ENCODE measurements around the gene RETREG1.

The RETREG1 gene

DNA sequence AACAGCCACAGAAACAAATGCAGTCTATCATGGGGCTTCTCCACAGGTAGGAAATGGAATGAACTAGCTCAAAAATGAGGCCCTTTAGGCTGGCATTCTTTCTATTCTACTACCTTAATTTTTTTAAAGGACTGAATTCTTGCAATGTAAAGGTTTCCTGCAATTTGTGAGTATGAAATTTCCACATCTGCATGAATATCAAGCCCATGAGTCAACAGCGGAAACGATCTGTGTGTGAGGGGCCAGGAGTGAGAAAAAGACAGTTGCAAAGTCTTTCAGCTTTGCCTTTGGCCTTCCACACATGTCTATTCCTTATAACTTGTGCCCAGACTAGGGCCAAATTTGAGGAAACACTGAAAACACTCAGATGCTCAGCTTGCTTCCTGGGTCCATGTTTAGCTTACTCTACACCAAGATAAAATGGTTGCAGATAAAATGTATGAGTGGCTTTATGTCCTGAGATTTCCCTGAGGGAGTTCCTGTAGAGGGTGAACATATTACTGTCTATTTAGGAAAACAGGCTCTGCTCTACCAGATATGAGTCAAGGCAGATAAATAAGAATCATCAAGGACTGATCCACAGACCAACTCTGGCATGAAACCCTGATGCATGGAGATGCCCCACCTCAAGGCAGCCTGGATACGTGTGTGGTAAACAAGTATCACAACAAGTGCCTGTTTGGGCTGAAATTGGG, 46.5 kb downstream of the RETREG1 start:
- H3K27ac ChIP-seq = no peak overlapping the region
- peak; percentile 23 for DNase-seq
- H3K4me3 ChIP-seq (ENCODE audit: low read depth, low read length) = no peak overlapping the region
- H3K27me3 ChIP-seq (replicated peaks) = no peaks in the 10 kb centered on the region
- TF ChIP-seq, protein P1, sequence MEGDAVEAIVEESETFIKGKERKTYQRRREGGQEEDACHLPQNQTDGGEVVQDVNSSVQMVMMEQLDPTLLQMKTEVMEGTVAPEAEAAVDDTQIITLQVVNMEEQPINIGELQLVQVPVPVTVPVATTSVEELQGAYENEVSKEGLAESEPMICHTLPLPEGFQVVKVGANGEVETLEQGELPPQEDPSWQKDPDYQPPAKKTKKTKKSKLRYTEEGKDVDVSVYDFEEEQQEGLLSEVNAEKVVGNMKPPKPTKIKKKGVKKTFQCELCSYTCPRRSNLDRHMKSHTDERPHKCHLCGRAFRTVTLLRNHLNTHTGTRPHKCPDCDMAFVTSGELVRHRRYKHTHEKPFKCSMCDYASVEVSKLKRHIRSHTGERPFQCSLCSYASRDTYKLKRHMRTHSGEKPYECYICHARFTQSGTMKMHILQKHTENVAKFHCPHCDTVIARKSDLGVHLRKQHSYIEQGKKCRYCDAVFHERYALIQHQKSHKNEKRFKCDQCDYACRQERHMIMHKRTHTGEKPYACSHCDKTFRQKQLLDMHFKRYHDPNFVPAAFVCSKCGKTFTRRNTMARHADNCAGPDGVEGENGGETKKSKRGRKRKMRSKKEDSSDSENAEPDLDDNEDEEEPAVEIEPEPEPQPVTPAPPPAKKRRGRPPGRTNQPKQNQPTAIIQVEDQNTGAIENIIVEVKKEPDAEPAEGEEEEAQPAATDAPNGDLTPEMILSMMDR (IDR thresholded peaks at IDR 0.05; ENCODE audit: low read depth, low read length, missing control alignments) = no peak
- H3K36me3 ChIP-seq (replicated peaks) = no peaks in the 10 kb centered on the region
- in situ Hi-C loops (cut with HindIII; ENCODE audit: low pct_ligation_motif_present, low sequenced_read_pairs) = no loop called here

DNA sequence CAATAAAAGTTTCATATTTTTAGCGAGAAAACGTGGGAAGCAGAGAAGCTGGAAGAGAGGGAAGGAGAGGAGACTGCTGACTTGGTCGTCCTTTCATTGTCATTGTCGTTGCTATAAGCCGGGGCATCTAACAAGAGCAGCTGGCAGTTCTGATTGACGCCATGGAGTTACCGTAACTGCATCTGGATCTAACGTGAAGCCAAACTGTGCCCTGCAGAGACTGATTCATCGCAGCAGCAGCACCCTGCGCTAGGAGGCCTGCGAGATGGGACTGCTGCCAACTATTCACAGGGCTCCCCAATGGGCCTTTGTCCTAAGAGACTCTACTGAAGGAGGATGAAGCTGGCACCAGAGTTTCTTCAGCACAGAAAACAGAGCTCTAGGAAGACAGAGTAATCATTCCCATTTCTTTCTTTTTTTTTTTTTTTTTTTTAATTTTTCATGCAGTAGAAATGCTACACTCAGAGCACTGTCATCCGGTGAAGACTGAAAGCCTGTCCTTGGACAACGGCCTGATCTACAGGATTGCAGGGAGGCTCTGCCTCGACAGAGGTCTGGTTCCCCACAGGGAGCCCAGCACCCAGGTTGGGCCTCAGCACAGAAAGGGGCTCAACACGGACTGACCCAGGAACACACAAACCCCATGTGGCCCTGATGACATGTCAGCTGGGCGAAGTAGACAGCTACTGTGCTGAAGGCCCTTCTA, 47.8 kb downstream of the RETREG1 start:
- no peak for DNase-seq
- no peaks in the 10 kb centered on the region for H3K27me3 ChIP-seq (replicated peaks)
- H3K27ac ChIP-seq = no peak overlapping the region
- TF ChIP-seq, protein P1 (IDR thresholded peaks at IDR 0.05; ENCODE audit: low read depth, low read length, missing control alignments) = no peak
- in situ Hi-C loops (cut with HindIII; ENCODE audit: low pct_ligation_motif_present, low sequenced_read_pairs) = no loop called here
- no peaks in the 10 kb centered on the region for H3K36me3 ChIP-seq (replicated peaks)
- no peak overlapping the region for H3K4me3 ChIP-seq (ENCODE audit: low read depth, low read length)

DNA sequence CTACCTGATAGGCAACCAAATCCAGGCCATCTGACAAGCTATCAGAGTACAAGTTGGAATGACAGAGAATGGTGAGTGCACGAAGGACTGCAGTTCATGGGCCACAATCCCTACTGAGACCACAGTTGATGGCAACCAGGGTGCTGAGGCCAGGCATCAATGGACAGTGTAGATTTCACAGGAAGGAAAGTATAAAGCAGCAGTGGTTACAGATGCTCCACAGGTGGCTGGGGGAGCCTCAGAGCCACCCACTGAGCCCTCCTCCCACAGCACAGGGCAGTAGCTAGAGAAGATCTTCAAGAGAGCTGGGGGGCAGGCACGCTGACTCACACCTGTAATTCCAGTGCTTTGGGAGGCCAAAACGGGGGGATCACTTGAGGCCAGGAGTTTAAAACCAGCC, 49.4 kb downstream of the RETREG1 start:
- no peaks in the 10 kb centered on the region for H3K27me3 ChIP-seq (replicated peaks)
- DNase-seq = no peak
- TF ChIP-seq, protein P1 (IDR thresholded peaks at IDR 0.05; ENCODE audit: low read depth, low read length, missing control alignments) = no peak
- in situ Hi-C loops (cut with HindIII; ENCODE audit: low pct_ligation_motif_present, low sequenced_read_pairs) = no loop called here
- no peaks in the 10 kb centered on the region for H3K36me3 ChIP-seq (replicated peaks)
- no peak overlapping the region for H3K27ac ChIP-seq
- no peak overlapping the region for H3K4me3 ChIP-seq (ENCODE audit: low read depth, low read length)

DNA sequence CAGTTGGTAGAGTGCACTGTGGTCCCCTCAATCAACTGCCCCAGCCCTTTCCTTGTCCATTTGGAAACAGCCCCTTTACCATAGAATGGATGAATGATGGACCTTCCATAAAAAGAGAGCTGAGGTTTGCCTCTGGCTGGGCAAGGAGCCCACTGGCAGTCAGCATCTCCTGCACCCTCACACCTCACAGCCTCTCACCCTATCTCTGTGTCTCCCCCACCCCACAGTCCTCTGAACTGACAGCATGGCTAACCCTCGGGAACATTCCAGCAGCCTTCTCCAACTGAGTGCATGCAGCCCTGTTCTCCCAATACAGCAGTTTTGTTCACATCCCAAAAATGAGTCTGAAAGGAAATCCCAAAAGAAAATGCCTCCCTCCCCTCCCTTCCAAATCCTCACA, 51.7 kb downstream of the RETREG1 start:
- Histone ChIP-seq H3K4me3 (ENCODE audit: low read depth, low read length) (no peak overlapping the region), H3K27me3 (replicated peaks) (no peaks in the 10 kb centered on the region), H3K36me3 (replicated peaks) (no peaks in the 10 kb centered on the region), H3K27ac (no peak overlapping the region)
- TF ChIP-seq, protein P1 (IDR thresholded peaks at IDR 0.05; ENCODE audit: low read depth, low read length, missing control alignments) = no peak
- no peak for DNase-seq
- in situ Hi-C loops (cut with HindIII; ENCODE audit: low pct_ligation_motif_present, low sequenced_read_pairs) = no loop called here

DNA sequence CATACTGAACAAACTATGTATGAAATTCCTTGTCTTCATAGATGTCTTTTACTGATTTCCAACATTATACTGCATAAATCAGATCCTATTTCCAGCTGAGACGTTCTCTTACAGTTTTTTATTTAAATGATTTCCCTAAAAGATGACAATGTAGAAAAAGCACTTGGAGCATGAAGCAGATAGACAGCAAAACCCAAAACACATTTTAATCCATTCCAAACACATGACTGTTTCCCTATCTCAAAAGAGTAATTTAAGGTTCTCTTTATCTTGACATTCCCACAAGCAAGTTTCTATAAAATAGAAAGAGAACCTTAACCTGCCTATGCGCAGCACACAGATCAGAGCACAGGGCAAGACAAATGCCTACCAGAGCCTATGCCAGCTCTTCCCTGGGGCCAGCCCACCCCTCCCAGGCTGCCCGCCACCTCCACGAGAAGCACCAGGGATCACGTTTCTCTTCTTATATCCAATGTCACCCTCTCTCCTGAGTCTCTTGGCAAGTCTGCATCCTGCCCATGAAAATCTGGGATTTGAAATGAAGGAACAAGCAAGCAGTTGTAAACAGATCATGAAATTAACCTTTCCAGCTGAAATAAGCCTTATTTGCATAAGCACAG, 52.4 kb downstream of the RETREG1 start:
- no peak for DNase-seq
- H3K4me3 ChIP-seq (ENCODE audit: low read depth, low read length) = no peak overlapping the region
- no peaks in the 10 kb centered on the region for H3K36me3 ChIP-seq (replicated peaks)
- no peak overlapping the region for H3K27ac ChIP-seq
- TF ChIP-seq, protein P1 (IDR thresholded peaks at IDR 0.05; ENCODE audit: low read depth, low read length, missing control alignments) = no peak
- in situ Hi-C loops (cut with HindIII; ENCODE audit: low pct_ligation_motif_present, low sequenced_read_pairs) = no loop called here
- H3K27me3 ChIP-seq (replicated peaks) = no peaks in the 10 kb centered on the region
